Cardiac muscle cell (in vitro differentiated cells and primary cell): ENCODE results near the gene ATP12A. TPM values are rescaled to one million over a fixed set of nuclear protein-coding genes. Genes with fewer than 3 reads are reported as not detected.

Source experiments
- DNase-seq, 2 donors: peaks; one replicate each; pipeline versions ENCODE4 v3.0.0 to v3.0.0-alpha.2; 2010 to 2017; ENCODE audit warnings: low read depth in 1 of 2, low spot score in 1 of 2
- H3K27ac ChIP-seq: fragments of 200-600 bp; sonication (generic); 2 replicates; pipeline ENCODE4 v1.5.1; 2016
- H3K27me3 ChIP-seq: fragments of 200-600 bp; sonication (generic); 2 replicates; pipeline ENCODE4 v1.6.0; 2016; ENCODE audit warnings: control low read depth
- H3K36me3 ChIP-seq: fragments of 200-600 bp; sonication (generic); 2 replicates; pipeline ENCODE4 v1.5.1; 2016; ENCODE audit warnings: control low read depth
- H3K4me1 ChIP-seq: fragments of 200-600 bp; sonication (generic); 2 replicates; pipeline ENCODE4 v1.8.1; 2017; ENCODE audit warnings: low read depth, mild to moderate bottlenecking, mixed run types
- H3K4me3 ChIP-seq: fragments of 200-600 bp; sonication (generic); 2 replicates; pipeline ENCODE4 v1.5.1; 2016; ENCODE audit warnings: mild to moderate bottlenecking
- H3K9me3 ChIP-seq: fragments of 200-600 bp; sonication (generic); 2 replicates; pipeline ENCODE4 v1.5.1; 2017; ENCODE audit warnings: low read depth, mild to moderate bottlenecking, control low read depth
- polyA plus RNA-seq: library from polyadenylated mRNA; unstranded; fragments of >200 nt; fragmentation: Nextera tagmentation; extraction: Ambion mirVana; gene quantifications from 2 replicates; pipeline ENCODE4 v1.2.1, GENCODE V29; 2016
- total RNA-seq: library from RNA; depleted of rRNA; stranded (reverse); fragments of >200 nt; gene quantifications from 2 replicates; pipeline ENCODE4 v1.2.3, GENCODE V29; 2016
- TF ChIP-seq, protein P1 (sequence below): IDR thresholded peaks from 2 replicates; pipeline ENCODE4 v1.5.1; 2012; ENCODE audit warnings: low read depth, mild to moderate bottlenecking, low read length

ATP12A gene
- total and polyA plus RNA-seq, 2 experiments from 2014 or later: not detected

DNA sequence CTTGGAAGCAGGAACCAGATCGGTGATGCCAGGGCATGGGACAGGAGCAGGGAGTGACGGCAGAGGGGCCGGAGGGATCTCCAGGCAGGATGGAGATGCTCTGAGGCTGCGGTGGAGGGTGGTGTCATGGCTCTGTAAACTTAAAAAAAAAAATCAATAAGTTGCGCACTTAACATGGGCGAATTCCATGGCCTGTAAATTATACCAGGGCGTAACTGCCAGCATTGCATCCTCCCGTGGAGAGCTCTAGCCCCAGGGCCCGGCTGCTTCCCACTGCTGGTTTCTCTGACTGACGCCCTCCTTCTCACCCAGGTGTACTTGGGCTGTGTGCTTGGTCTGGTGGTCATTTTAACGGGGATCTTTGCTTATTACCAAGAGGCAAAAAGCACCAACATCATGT is 8.7 kb downstream of the ATP12A start:
- Histone ChIP-seq H3K4me1 (no peaks in the 10 kb centered on the region), H3K27me3 (no peaks in the 10 kb centered on the region), H3K27ac (no peak overlapping the region), H3K4me3 (no peak overlapping the region), H3K9me3 (no peaks in the 10 kb centered on the region), H3K36me3 (no peaks in the 10 kb centered on the region)
- DNase-seq: no peak
- TF ChIP-seq, protein P1, sequence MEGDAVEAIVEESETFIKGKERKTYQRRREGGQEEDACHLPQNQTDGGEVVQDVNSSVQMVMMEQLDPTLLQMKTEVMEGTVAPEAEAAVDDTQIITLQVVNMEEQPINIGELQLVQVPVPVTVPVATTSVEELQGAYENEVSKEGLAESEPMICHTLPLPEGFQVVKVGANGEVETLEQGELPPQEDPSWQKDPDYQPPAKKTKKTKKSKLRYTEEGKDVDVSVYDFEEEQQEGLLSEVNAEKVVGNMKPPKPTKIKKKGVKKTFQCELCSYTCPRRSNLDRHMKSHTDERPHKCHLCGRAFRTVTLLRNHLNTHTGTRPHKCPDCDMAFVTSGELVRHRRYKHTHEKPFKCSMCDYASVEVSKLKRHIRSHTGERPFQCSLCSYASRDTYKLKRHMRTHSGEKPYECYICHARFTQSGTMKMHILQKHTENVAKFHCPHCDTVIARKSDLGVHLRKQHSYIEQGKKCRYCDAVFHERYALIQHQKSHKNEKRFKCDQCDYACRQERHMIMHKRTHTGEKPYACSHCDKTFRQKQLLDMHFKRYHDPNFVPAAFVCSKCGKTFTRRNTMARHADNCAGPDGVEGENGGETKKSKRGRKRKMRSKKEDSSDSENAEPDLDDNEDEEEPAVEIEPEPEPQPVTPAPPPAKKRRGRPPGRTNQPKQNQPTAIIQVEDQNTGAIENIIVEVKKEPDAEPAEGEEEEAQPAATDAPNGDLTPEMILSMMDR: no peak

DNA sequence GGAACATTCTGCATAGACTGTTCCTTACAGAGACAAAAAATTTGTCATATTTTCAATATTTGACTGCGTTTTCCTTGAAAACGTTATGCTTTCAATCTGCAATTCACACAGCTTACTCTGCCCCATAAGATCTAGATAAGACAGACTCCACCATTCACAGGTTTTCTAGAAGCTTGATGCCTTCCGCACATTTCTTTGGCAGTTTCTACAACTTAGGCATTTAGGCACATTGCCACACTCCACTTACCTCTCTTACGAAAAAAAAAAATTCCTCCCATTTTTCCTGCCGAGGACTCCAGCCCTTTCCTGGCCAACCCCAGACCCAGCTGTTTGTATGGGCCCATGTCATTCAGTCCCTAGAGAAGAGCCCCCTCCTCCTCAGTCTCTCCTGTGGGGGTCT is 11.2 kb downstream of the ATP12A start:
- Histone ChIP-seq H3K36me3 (no peaks in the 10 kb centered on the region), H3K4me3 (no peak overlapping the region), H3K27ac (no peak overlapping the region), H3K4me1 (no peaks in the 10 kb centered on the region), H3K9me3 (no peaks in the 10 kb centered on the region), H3K27me3 (no peaks in the 10 kb centered on the region)
- TF ChIP-seq, protein P1: no peak
- DNase-seq: no peak

GRCh38 chr13:24692561-24692960 is 12.4 kb downstream of the ATP12A start:
- no peak overlapping the region for H3K27ac ChIP-seq
- no peaks in the 10 kb centered on the region for H3K27me3 ChIP-seq
- TF ChIP-seq, protein P1: no peak
- no peak overlapping the region for H3K4me3 ChIP-seq
- no peaks in the 10 kb centered on the region for H3K4me1 ChIP-seq
- H3K36me3 ChIP-seq: no peaks in the 10 kb centered on the region
- DNase-seq: peak in 1 of 2 donors; percentile 82
- no peaks in the 10 kb centered on the region for H3K9me3 ChIP-seq

- H3K9me3 ChIP-seq: no peaks in the 10 kb centered on the region
- DNase-seq: peak; percentile 64 to 86
- H3K36me3 ChIP-seq: no peaks in the 10 kb centered on the region
- H3K27ac ChIP-seq: no peak overlapping the region
- H3K27me3 ChIP-seq: no peaks in the 10 kb centered on the region
- no peaks in the 10 kb centered on the region for H3K4me1 ChIP-seq
- TF ChIP-seq, protein P1: peak; percentile 70
- H3K4me3 ChIP-seq: no peak overlapping the region
Measured at GRCh38 chr13:24693862-24694471, 13.8 kb downstream of the ATP12A start.

DNA sequence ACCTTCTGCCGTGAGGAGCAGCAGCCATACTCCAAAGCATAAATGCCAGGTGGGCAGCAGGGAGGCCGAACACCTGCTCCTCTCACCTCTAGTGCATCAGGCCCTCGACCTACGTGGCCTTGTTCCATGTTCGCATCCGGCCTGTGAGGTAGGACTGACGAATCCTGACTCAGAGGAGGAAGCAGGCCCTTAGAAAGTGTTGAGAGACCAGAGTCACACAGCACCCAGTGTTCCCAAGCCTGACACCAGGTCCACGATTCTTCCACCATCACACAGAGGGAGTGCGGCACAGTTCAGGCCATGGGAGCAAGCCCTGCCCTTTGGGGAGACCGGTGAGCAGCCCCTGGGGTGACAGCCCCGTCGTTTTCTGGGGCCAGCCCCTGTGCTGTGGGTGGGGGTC is 14.7 kb downstream of the ATP12A start:
- Histone ChIP-seq H3K36me3 (no peaks in the 10 kb centered on the region), H3K4me1 (no peaks in the 10 kb centered on the region), H3K4me3 (no peak overlapping the region), H3K9me3 (no peaks in the 10 kb centered on the region), H3K27me3 (no peaks in the 10 kb centered on the region), H3K27ac (no peak overlapping the region)
- TF ChIP-seq, protein P1: no peak
- DNase-seq: no peak
